Measurements from ENCODE around the gene PLCH1.

- TF ChIP-seq ZFX (IDR thresholded peaks at IDR 0.05) (no peak), CTCF (conservative IDR thresholded peaks at IDR 0.05) (peak; percentile 89)
Measured at GRCh38 chr3:155352900-155353490, 391.9 kb downstream of the PLCH1 start.

Data from C4-2B (cell line).